ENCODE results near the gene JAKMIP1.

The JAKMIP1 gene

GRCh38 chr4:6182376-6183280 lies 17.7 kb downstream of the JAKMIP1 start:
- Histone ChIP-seq H3K27ac (ENCODE audit: insufficient read depth, low read length, poor library complexity, severe bottlenecking) (no peak overlapping the region), H3K9me3 (ENCODE audit: control insufficient read depth, low read length) (no peaks in the 10 kb centered on the region), H3K27me3 (replicated peaks; ENCODE audit: control insufficient read depth, insufficient read depth, low read length, poor library complexity, severe bottlenecking) (no peaks in the 10 kb centered on the region), H3K4me3 (ENCODE audit: insufficient read depth, low read depth, low read length, poor library complexity, severe bottlenecking) (no peak overlapping the region), H3K4me1 (ENCODE audit: control insufficient read depth, insufficient read depth, low read length, poor library complexity, severe bottlenecking) (peaks cover 57% of the 10 kb centered on the region), H3K36me3 (ENCODE audit: control insufficient read depth, insufficient read depth, low read length) (no peaks in the 10 kb centered on the region)
- DNase-seq = no peak

GRCh38 chr4:6180841-6181631 lies 19.3 kb downstream of the JAKMIP1 start:
- Histone ChIP-seq H3K4me3 (ENCODE audit: insufficient read depth, low read depth, low read length, poor library complexity, severe bottlenecking) (no peak overlapping the region), H3K27ac (ENCODE audit: insufficient read depth, low read length, poor library complexity, severe bottlenecking) (peak overlapping the region; percentile 42), H3K36me3 (ENCODE audit: control insufficient read depth, insufficient read depth, low read length) (no peaks in the 10 kb centered on the region), H3K9me3 (ENCODE audit: control insufficient read depth, low read length) (no peaks in the 10 kb centered on the region), H3K27me3 (replicated peaks; ENCODE audit: control insufficient read depth, insufficient read depth, low read length, poor library complexity, severe bottlenecking) (no peaks in the 10 kb centered on the region), H3K4me1 (ENCODE audit: control insufficient read depth, insufficient read depth, low read length, poor library complexity, severe bottlenecking) (peaks cover 58% of the 10 kb centered on the region)
- peak in 1 of 3 donors; percentile 46 for DNase-seq

- Histone ChIP-seq H3K9me3 (ENCODE audit: control insufficient read depth, low read length) (no peaks in the 10 kb centered on the region), H3K27ac (ENCODE audit: insufficient read depth, low read length, poor library complexity, severe bottlenecking) (no peak overlapping the region), H3K4me1 (ENCODE audit: control insufficient read depth, insufficient read depth, low read length, poor library complexity, severe bottlenecking) (peaks cover 50% of the 10 kb centered on the region), H3K36me3 (ENCODE audit: control insufficient read depth, insufficient read depth, low read length) (no peaks in the 10 kb centered on the region), H3K4me3 (ENCODE audit: insufficient read depth, low read depth, low read length, poor library complexity, severe bottlenecking) (no peak overlapping the region), H3K27me3 (replicated peaks; ENCODE audit: control insufficient read depth, insufficient read depth, low read length, poor library complexity, severe bottlenecking) (no peaks in the 10 kb centered on the region)
- DNase-seq = peak in 1 of 3 donors; percentile 25
These were observed 21.0 kb downstream of the JAKMIP1 start for GRCh38 chr4:6179362-6179761.

GRCh38 chr4:6178757-6179156 lies 21.6 kb downstream of the JAKMIP1 start:
- Histone ChIP-seq H3K27me3 (replicated peaks; ENCODE audit: control insufficient read depth, insufficient read depth, low read length, poor library complexity, severe bottlenecking) (no peaks in the 10 kb centered on the region), H3K27ac (ENCODE audit: insufficient read depth, low read length, poor library complexity, severe bottlenecking) (no peak overlapping the region)

GRCh38 chr4:6177587-6178197 lies 22.7 kb downstream of the JAKMIP1 start:
- Histone ChIP-seq H3K27ac (ENCODE audit: insufficient read depth, low read length, poor library complexity, severe bottlenecking) (no peak overlapping the region), H3K4me1 (ENCODE audit: control insufficient read depth, insufficient read depth, low read length, poor library complexity, severe bottlenecking) (peaks cover 40% of the 10 kb centered on the region), H3K27me3 (replicated peaks; ENCODE audit: control insufficient read depth, insufficient read depth, low read length, poor library complexity, severe bottlenecking) (no peaks in the 10 kb centered on the region), H3K9me3 (ENCODE audit: control insufficient read depth, low read length) (no peaks in the 10 kb centered on the region), H3K36me3 (ENCODE audit: control insufficient read depth, insufficient read depth, low read length) (no peaks in the 10 kb centered on the region), H3K4me3 (ENCODE audit: insufficient read depth, low read depth, low read length, poor library complexity, severe bottlenecking) (no peak overlapping the region)
- DNase-seq = peak in 2 of 3 donors; percentile 47 to 48

More at GRCh38 chr4:6178757-6179156, 21.6 kb downstream of the JAKMIP1 start:
- H3K4me3 ChIP-seq (ENCODE audit: insufficient read depth, low read depth, low read length, poor library complexity, severe bottlenecking) = no peak overlapping the region
- H3K9me3 ChIP-seq (ENCODE audit: control insufficient read depth, low read length) = no peaks in the 10 kb centered on the region
- H3K4me1 ChIP-seq (ENCODE audit: control insufficient read depth, insufficient read depth, low read length, poor library complexity, severe bottlenecking) = peaks cover 45% of the 10 kb centered on the region
- no peak for DNase-seq
- no peaks in the 10 kb centered on the region for H3K36me3 ChIP-seq (ENCODE audit: control insufficient read depth, insufficient read depth, low read length)

GRCh38 chr4:6175426-6175825 lies 24.9 kb downstream of the JAKMIP1 start:
- Histone ChIP-seq H3K4me3 (ENCODE audit: insufficient read depth, low read depth, low read length, poor library complexity, severe bottlenecking) (no peak overlapping the region), H3K27me3 (replicated peaks; ENCODE audit: control insufficient read depth, insufficient read depth, low read length, poor library complexity, severe bottlenecking) (no peaks in the 10 kb centered on the region), H3K36me3 (ENCODE audit: control insufficient read depth, insufficient read depth, low read length) (no peaks in the 10 kb centered on the region), H3K4me1 (ENCODE audit: control insufficient read depth, insufficient read depth, low read length, poor library complexity, severe bottlenecking) (peaks cover 31% of the 10 kb centered on the region), H3K27ac (ENCODE audit: insufficient read depth, low read length, poor library complexity, severe bottlenecking) (no peak overlapping the region), H3K9me3 (ENCODE audit: control insufficient read depth, low read length) (no peaks in the 10 kb centered on the region)
- DNase-seq = no peak

GRCh38 chr4:6172927-6173200 lies 27.5 kb downstream of the JAKMIP1 start:
- Histone ChIP-seq H3K4me3 (ENCODE audit: insufficient read depth, low read depth, low read length, poor library complexity, severe bottlenecking) (no peak overlapping the region), H3K4me1 (ENCODE audit: control insufficient read depth, insufficient read depth, low read length, poor library complexity, severe bottlenecking) (peaks cover 10% of the 10 kb centered on the region), H3K27ac (ENCODE audit: insufficient read depth, low read length, poor library complexity, severe bottlenecking) (no peak overlapping the region), H3K27me3 (replicated peaks; ENCODE audit: control insufficient read depth, insufficient read depth, low read length, poor library complexity, severe bottlenecking) (no peaks in the 10 kb centered on the region), H3K36me3 (ENCODE audit: control insufficient read depth, insufficient read depth, low read length) (no peaks in the 10 kb centered on the region), H3K9me3 (ENCODE audit: control insufficient read depth, low read length) (no peaks in the 10 kb centered on the region)
- DNase-seq = no peak

GRCh38 chr4:6172093-6172926 lies 28.0 kb downstream of the JAKMIP1 start:
- Histone ChIP-seq H3K9me3 (ENCODE audit: control insufficient read depth, low read length) (no peaks in the 10 kb centered on the region), H3K27ac (ENCODE audit: insufficient read depth, low read length, poor library complexity, severe bottlenecking) (no peak overlapping the region), H3K4me1 (ENCODE audit: control insufficient read depth, insufficient read depth, low read length, poor library complexity, severe bottlenecking) (peaks cover 7% of the 10 kb centered on the region), H3K27me3 (replicated peaks; ENCODE audit: control insufficient read depth, insufficient read depth, low read length, poor library complexity, severe bottlenecking) (no peaks in the 10 kb centered on the region), H3K36me3 (ENCODE audit: control insufficient read depth, insufficient read depth, low read length) (no peaks in the 10 kb centered on the region), H3K4me3 (ENCODE audit: insufficient read depth, low read depth, low read length, poor library complexity, severe bottlenecking) (no peak overlapping the region)
- DNase-seq = peak in 2 of 3 donors; percentile 9 to 21

- no peaks in the 10 kb centered on the region for H3K36me3 ChIP-seq (ENCODE audit: control insufficient read depth, insufficient read depth, low read length)
- peaks cover 7% of the 10 kb centered on the region for H3K4me1 ChIP-seq (ENCODE audit: control insufficient read depth, insufficient read depth, low read length, poor library complexity, severe bottlenecking)
- no peak for DNase-seq
- no peak overlapping the region for H3K4me3 ChIP-seq (ENCODE audit: insufficient read depth, low read depth, low read length, poor library complexity, severe bottlenecking)
- H3K9me3 ChIP-seq (ENCODE audit: control insufficient read depth, low read length) = no peaks in the 10 kb centered on the region
- no peak overlapping the region for H3K27ac ChIP-seq (ENCODE audit: insufficient read depth, low read length, poor library complexity, severe bottlenecking)
- H3K27me3 ChIP-seq (replicated peaks; ENCODE audit: control insufficient read depth, insufficient read depth, low read length, poor library complexity, severe bottlenecking) = no peaks in the 10 kb centered on the region
These were observed 31.1 kb downstream of the JAKMIP1 start for GRCh38 chr4:6169239-6169638.

Data from effector memory CD4-positive, alpha-beta T cell (primary cell).